ENCODE measurements around the gene ALDH3A1. TPM values are rescaled to one million over a fixed set of nuclear protein-coding genes. Genes with fewer than 3 reads are reported as not detected.

The ALDH3A1 gene
- total RNA-seq, 4 donors from 2014 or later: 0.51 to 7.1 (median 1.7) TPM; not detected in 1

DNA sequence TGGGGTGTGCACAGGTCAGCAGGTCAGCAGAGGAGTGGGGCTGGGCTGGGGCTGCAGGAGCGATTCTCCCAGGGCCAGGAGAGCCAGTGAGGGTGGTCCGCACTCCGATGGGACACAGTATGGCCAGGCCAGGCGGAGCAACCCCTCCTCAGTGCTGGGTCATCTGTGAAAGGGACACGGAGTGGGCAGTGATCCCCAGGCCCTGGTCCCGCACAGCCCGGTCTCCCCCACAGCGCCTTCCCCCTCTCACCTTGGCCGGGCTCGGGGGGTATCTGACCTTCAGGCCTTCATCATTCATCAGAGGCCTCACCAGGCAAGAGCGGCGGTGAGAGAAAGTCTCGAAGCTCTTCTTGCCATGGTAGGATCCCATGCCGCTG, 10.0 kb downstream of the ALDH3A1 start:
- H3K36me3 ChIP-seq: no peaks in the 10 kb centered on the region
- no peak overlapping the region for H3K27ac ChIP-seq
- DNase-seq: no peak
- H3K4me3 ChIP-seq: no peak overlapping the region
- H3K4me1 ChIP-seq: no peaks in the 10 kb centered on the region
- no peak for TF ChIP-seq POLR2A (IDR thresholded peaks at IDR 0.05)
- TF ChIP-seq, protein P1, sequence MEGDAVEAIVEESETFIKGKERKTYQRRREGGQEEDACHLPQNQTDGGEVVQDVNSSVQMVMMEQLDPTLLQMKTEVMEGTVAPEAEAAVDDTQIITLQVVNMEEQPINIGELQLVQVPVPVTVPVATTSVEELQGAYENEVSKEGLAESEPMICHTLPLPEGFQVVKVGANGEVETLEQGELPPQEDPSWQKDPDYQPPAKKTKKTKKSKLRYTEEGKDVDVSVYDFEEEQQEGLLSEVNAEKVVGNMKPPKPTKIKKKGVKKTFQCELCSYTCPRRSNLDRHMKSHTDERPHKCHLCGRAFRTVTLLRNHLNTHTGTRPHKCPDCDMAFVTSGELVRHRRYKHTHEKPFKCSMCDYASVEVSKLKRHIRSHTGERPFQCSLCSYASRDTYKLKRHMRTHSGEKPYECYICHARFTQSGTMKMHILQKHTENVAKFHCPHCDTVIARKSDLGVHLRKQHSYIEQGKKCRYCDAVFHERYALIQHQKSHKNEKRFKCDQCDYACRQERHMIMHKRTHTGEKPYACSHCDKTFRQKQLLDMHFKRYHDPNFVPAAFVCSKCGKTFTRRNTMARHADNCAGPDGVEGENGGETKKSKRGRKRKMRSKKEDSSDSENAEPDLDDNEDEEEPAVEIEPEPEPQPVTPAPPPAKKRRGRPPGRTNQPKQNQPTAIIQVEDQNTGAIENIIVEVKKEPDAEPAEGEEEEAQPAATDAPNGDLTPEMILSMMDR (IDR thresholded peaks at IDR 0.05): no peak
- H3K27me3 ChIP-seq: no peaks in the 10 kb centered on the region
- intact Hi-C loops (cut with DNase I; ENCODE audit: low total_unique reads): no loop called here
- H3K9me3 ChIP-seq: no peaks in the 10 kb centered on the region

DNA sequence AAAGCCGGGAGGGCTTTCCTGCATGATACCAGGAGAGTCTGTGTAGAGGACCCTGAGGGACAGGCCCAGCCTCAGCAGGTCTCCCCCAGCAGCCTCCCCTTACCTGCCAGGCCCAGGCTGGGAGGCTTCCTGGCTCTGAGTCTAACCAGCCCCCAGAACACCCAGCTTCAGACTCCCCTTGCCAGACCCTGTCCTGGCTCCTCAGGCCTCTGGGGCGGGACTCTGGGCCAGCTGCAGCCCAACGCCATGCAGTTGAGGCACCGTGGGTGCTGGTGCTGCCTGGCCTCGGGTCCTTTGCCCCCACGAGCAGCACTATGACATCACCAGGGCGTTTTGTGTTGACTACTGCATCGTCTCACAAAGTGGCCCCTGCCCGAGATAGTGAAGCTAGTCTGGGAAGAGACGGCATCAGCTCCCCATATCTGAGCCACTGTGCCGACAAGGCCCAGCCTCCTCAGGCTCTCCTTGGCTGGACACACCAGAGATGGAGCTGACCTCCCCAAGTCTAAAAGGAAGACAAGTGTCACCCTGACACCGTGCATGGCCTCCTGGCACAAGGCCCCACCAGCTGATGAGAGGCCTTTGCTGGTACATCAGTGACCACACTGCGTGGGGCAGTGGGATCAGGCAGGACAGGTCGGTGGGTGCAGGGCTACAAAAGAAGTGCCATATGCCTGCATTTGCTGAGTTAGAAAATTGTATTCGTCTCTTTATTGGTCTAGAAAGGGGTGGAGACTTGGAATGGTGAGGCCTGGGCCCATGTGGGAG, 10.6 kb downstream of the ALDH3A1 start:
- H3K27ac ChIP-seq: no peak overlapping the region
- intact Hi-C loops (cut with DNase I; ENCODE audit: low total_unique reads): no loop called here

DNA sequence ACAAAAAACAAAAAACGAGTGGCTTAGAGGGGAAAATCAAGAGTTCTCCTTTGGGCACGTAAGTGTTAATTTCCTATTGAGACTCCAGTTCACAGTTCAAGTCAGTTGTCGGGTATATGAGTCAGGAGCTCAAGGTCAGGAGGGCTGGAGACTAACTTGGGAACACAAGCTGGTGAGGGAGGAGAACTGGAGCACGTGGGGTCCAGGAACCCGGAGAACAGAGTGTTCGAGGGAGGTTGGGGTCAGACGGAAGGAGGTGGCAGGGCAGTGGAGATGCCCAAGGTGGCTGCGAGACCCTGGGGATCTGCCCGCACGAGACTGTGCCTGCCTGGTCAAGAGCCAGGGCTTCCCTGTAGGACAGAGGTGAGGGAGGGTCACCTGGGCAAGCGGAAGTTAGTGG, 12.0 kb downstream of the ALDH3A1 start:
- no peak for DNase-seq
- Histone ChIP-seq H3K27me3 (no peaks in the 10 kb centered on the region), H3K9me3 (no peaks in the 10 kb centered on the region), H3K27ac (no peak overlapping the region), H3K4me1 (no peaks in the 10 kb centered on the region), H3K36me3 (no peaks in the 10 kb centered on the region), H3K4me3 (no peak overlapping the region)
- no peak for TF ChIP-seq POLR2A (IDR thresholded peaks at IDR 0.05)
- TF ChIP-seq, protein P1 (IDR thresholded peaks at IDR 0.05): no peak
- intact Hi-C loops (cut with DNase I; ENCODE audit: low total_unique reads): no loop called here

More for the DNA sequence above, 10.6 kb downstream of the ALDH3A1 start:
- Histone ChIP-seq H3K4me3 (no peak overlapping the region), H3K4me1 (no peaks in the 10 kb centered on the region), H3K9me3 (no peaks in the 10 kb centered on the region), H3K36me3 (no peaks in the 10 kb centered on the region), H3K27me3 (no peaks in the 10 kb centered on the region)
- no peak for DNase-seq
- TF ChIP-seq, protein P1 (IDR thresholded peaks at IDR 0.05): no peak

DNA sequence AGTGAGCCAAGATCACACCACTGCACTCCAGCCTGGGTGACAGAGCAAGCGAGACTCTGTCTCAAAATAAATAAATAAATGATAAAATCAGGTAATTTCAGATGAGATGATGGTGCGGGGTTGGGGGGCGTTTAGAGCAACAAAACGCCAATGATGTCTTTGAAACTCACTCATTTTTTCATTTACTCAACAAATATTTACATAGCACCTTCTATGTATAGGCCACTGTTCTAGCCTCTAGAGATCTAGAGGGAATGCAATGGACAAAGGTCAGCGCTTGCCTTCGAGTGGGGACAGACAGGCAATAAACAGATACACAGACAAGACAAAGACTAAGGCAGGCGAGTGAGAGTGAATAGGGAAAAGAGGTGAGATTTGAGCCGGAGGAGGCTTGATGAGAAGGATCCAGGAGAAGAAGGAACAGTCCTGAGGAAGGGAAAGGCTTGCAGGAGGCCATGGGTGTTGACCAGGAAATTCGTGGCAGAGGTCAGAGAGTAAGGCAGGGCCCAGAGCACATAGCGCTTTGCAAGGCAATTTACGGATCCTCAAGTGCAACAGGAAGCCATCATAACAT, 14.1 kb downstream of the ALDH3A1 start:
- TF ChIP-seq POLR2A (IDR thresholded peaks at IDR 0.05): no peak
- TF ChIP-seq, protein P1 (IDR thresholded peaks at IDR 0.05): no peak
- H3K4me1 ChIP-seq: no peaks in the 10 kb centered on the region
- intact Hi-C loops (cut with DNase I; ENCODE audit: low total_unique reads): no loop called here
- no peaks in the 10 kb centered on the region for H3K27me3 ChIP-seq
- no peak for DNase-seq
- no peaks in the 10 kb centered on the region for H3K36me3 ChIP-seq
- H3K4me3 ChIP-seq: no peak overlapping the region
- no peaks in the 10 kb centered on the region for H3K9me3 ChIP-seq
- no peak overlapping the region for H3K27ac ChIP-seq

DNA sequence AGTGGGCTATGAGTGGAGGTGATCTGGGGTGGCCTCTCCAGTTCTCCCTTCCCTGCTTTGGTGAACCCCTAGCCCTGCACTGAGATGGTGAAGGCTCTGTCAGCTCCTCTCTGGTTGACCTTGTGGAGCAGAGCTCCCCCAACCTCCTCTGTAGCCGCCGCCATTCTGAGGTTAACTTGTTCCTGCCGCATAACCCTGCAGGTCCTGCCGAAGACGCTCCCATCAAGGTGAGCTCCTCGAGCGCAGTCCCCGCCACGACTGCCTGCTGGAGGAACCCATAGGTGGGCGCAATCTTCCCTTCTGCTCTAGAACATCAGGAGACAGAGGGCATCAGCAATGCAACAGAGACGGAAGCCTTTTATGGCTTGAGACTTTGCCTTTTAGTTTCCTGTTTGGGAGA, 16.5 kb downstream of the ALDH3A1 start:
- Histone ChIP-seq H3K4me1 (peaks cover 5 to 7% of the 10 kb centered on the region in 2 donors), H3K9me3 (no peaks in the 10 kb centered on the region), H3K27me3 (no peaks in the 10 kb centered on the region), H3K4me3 (no peak overlapping the region), H3K36me3 (no peaks in the 10 kb centered on the region), H3K27ac (no peak overlapping the region)
- TF ChIP-seq, protein P1 (IDR thresholded peaks at IDR 0.05): no peak
- no peak for TF ChIP-seq POLR2A (IDR thresholded peaks at IDR 0.05)
- DNase-seq: no peak
- intact Hi-C loops (cut with DNase I; ENCODE audit: low total_unique reads): no loop called here
